ENCODE results near the gene CLBA1. TPM values are rescaled to one million over a fixed set of nuclear protein-coding genes. Genes with fewer than 3 reads are reported as not detected.
A peak's percentile ranks its signal among the peaks of the same experiment; 100 is the strongest.

Gene CLBA1
- total and polyA plus RNA-seq, 2 donors from 2014 or later = 13.2 to 22.6 TPM

DNA sequence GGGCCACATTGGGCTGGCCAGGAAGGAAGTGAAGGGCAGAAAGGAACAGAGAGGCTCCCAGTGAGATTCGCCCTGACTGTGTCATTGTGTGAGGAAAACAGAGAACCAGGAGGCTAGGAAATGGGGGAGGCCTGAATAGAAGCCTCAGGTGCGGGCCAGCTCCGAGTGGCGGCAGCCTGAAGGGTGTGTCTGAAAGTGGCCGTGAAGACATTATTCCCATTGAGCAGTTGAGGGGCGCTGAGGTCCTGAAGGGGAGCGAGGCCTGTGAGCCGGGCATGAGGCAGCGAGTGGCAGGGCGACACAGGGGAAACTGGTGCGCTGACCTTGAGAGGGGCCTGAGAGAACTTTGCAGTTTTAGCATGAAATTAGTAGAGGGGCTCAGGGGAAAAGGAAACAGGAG lies 6.9 kb downstream of the CLBA1 start:
- Histone ChIP-seq H3K9ac (ENCODE audit: low read length in 3 of 3) (no peak overlapping the region), H3K27ac (ENCODE audit: low read depth in 2 of 2, low read length in 2 of 2) (no peak overlapping the region), H3K9me3 (ENCODE audit: control insufficient read depth in 2 of 3, insufficient read depth in 1 of 3, low read length in 3 of 3) (no peaks in the 10 kb centered on the region), H3K4me3 (ENCODE audit: low read length in 3 of 3) (no peak overlapping the region), H3K27me3 (ENCODE audit: control insufficient read depth, insufficient read depth, low read length) (no peaks in the 10 kb centered on the region), H3K36me3 (ENCODE audit: control insufficient read depth in 2 of 3, insufficient read depth in 3 of 3, low read length in 3 of 3) (peaks cover 0 to 13% (median 4%) of the 10 kb centered on the region in 3 donors), H3K4me1 (ENCODE audit: control insufficient read depth in 2 of 3, insufficient read depth in 2 of 3, low read depth in 1 of 3, low read length in 3 of 3) (no peaks in the 10 kb centered on the region)
- DNase-seq (no peak), FAIRE-seq (no peak)
- TF ChIP-seq, protein P1, sequence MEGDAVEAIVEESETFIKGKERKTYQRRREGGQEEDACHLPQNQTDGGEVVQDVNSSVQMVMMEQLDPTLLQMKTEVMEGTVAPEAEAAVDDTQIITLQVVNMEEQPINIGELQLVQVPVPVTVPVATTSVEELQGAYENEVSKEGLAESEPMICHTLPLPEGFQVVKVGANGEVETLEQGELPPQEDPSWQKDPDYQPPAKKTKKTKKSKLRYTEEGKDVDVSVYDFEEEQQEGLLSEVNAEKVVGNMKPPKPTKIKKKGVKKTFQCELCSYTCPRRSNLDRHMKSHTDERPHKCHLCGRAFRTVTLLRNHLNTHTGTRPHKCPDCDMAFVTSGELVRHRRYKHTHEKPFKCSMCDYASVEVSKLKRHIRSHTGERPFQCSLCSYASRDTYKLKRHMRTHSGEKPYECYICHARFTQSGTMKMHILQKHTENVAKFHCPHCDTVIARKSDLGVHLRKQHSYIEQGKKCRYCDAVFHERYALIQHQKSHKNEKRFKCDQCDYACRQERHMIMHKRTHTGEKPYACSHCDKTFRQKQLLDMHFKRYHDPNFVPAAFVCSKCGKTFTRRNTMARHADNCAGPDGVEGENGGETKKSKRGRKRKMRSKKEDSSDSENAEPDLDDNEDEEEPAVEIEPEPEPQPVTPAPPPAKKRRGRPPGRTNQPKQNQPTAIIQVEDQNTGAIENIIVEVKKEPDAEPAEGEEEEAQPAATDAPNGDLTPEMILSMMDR (IDR thresholded peaks at IDR 0.05; ENCODE audit: borderline replicate concordance, extremely low read depth, insufficient read depth) = no peak
- intact Hi-C loops (cut with DNase I) = no loop called here

DNA sequence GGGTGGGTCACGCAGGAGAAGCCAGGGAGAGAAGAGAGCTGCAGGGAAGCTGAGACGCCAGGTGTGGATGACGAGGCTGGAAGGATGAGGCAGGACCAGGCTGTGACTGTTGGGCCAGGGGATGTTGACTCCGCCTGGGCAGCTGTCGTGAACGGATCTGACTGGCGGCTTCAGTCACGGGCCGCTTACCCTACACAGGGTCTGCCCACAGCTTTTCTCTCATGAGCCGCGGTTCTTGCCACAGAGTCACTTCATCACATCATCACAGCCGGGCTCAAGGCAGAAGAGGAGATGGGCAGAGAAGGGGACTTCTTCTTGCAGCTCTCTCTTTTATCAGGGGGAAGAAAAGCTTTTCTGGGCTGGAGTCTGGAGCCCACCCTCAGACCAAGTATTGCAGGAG lies 7.7 kb downstream of the CLBA1 start:
- no peak for FAIRE-seq
- Histone ChIP-seq H3K36me3 (ENCODE audit: control insufficient read depth in 2 of 3, insufficient read depth in 3 of 3, low read length in 3 of 3) (peaks cover 0 to 13% (median 4%) of the 10 kb centered on the region in 3 donors), H3K4me1 (ENCODE audit: control insufficient read depth in 2 of 3, insufficient read depth in 2 of 3, low read depth in 1 of 3, low read length in 3 of 3) (no peaks in the 10 kb centered on the region), H3K4me3 (ENCODE audit: low read length in 3 of 3) (no peak overlapping the region), H3K9ac (ENCODE audit: low read length in 3 of 3) (no peak overlapping the region), H3K27ac (ENCODE audit: low read depth in 2 of 2, low read length in 2 of 2) (no peak overlapping the region), H3K9me3 (ENCODE audit: control insufficient read depth in 2 of 3, insufficient read depth in 1 of 3, low read length in 3 of 3) (no peaks in the 10 kb centered on the region), H3K27me3 (ENCODE audit: control insufficient read depth, insufficient read depth, low read length) (no peaks in the 10 kb centered on the region)
- TF ChIP-seq, protein P1 (IDR thresholded peaks at IDR 0.05; ENCODE audit: borderline replicate concordance, extremely low read depth, insufficient read depth) = no peak
- intact Hi-C loops (cut with DNase I) = no loop called here
- DNase-seq = peak in 1 of 5 donors; percentile 40

DNA sequence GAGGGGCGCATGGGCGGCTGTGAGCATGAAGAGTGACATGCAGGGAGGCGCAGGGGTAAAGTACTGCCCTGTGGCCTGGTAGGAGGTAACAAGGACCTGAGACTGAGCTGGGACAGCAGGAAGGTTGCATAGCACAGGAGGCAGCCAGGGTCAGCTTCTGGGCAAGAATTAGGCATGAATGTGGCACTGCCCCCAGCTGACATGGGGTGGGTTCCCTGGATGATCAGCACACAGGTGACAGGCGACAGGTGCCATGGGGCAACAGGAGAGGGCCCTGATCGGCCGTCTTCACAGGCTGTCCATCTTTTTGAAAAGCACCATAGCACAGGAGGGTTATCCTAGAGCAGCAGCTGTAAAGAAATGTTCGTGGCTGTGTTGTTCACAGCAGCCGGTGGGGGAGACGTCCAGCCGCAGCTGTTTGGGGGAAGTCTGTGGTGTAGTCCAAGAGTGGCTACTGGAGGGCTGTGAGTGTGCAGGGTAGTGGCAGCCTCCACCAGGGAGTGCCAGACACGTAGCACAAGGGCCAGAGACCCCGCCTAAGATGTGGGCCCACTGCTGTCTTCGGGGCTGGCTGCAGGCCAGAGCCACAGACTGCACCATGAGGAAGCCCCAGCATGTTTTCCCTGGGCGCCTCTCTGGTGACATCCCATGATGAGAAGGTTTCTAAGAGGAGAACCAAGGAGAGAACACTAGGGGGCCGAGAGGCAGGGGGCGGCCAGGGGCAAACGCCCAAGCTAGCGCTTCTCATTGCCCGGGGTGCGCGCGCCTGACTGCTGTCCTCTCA lies 8.4 kb downstream of the CLBA1 start:
- Histone ChIP-seq H3K9ac (ENCODE audit: low read length in 3 of 3) (no peak overlapping the region), H3K4me3 (ENCODE audit: low read length in 3 of 3) (no peak overlapping the region), H3K9me3 (ENCODE audit: control insufficient read depth in 2 of 3, insufficient read depth in 1 of 3, low read length in 3 of 3) (no peaks in the 10 kb centered on the region), H3K4me1 (ENCODE audit: control insufficient read depth in 2 of 3, insufficient read depth in 2 of 3, low read depth in 1 of 3, low read length in 3 of 3) (no peaks in the 10 kb centered on the region), H3K27me3 (ENCODE audit: control insufficient read depth, insufficient read depth, low read length) (no peaks in the 10 kb centered on the region), H3K36me3 (ENCODE audit: control insufficient read depth in 2 of 3, insufficient read depth in 3 of 3, low read length in 3 of 3) (peaks cover 0 to 13% (median 4%) of the 10 kb centered on the region in 3 donors), H3K27ac (ENCODE audit: low read depth in 2 of 2, low read length in 2 of 2) (no peak overlapping the region)
- intact Hi-C loops (cut with DNase I) = no loop called here
- TF ChIP-seq, protein P1 (IDR thresholded peaks at IDR 0.05; ENCODE audit: borderline replicate concordance, extremely low read depth, insufficient read depth) = no peak
- FAIRE-seq (no peak), DNase-seq (no peak)
